Endothelial cell of umbilical vein (primary cell): ENCODE data around the gene MEGF11. TPM values are rescaled to one million over a fixed set of nuclear protein-coding genes. Genes with fewer than 3 reads are reported as not detected.

Experiments
- BruUV-seq: library from RNA; stranded (reverse); fragments of 400-500 nt; replicated peaks from 2 replicates; lab custom pipeline; 2021; lab: Mats Ljungman, UMichigan
- CTCF ChIA-PET: fragments of 300-600, 350-600 bp; sonication (Branson Sonifier 250); formaldehyde crosslinking; loops from one replicate; lab custom pipeline; 2021; ENCODE audit warnings: antibody characterized with exemption, inconsistent platforms; lab: Charles Lee
- POLR2A ChIA-PET: fragments of 300-600, 350-600 bp; sonication (Branson Sonifier 250); formaldehyde crosslinking; loops from one replicate; lab custom pipeline; 2021; ENCODE audit warnings: antibody characterized with exemption, inconsistent platforms; lab: Charles Lee
- DNase-seq: peaks from one replicate; pipeline ENCODE4 v3.0.0-alpha.2; 2011; ENCODE audit warnings: low read depth, low spot score
- FAIRE-seq: peaks from 2 replicates; lab custom pipeline; 2011; peaks lifted over from hg19 to GRCh38; lab: Jason Lieb, UNC
- H2AFZ ChIP-seq: 2 replicates; pipeline ENCODE4 v1.6.0; 2012; ENCODE audit warnings: low read depth, low read length, control low read depth, inconsistent platforms
- H3K27ac ChIP-seq: 2 replicates; pipeline ENCODE4 v1.5.1; 2011; ENCODE audit warnings: low read depth, mild to moderate bottlenecking, control low read depth, low read length, moderate library complexity; ENCODE audit not compliant: insufficient read depth
- H3K27me3 ChIP-seq, 2 experiments: 2 replicates each; pipeline versions ENCODE4 v1.6.0 to v1.6.1; 2011; ENCODE audit warnings: low read length in 2 of 2, mixed read lengths in 1 of 2; ENCODE audit not compliant: control insufficient read depth in 2 of 2, insufficient read depth in 2 of 2
- H3K36me3 ChIP-seq, 2 experiments: 2 replicates in 1 of 2; 3 replicates in 1 of 2; pipeline ENCODE4 v1.5.1; 2011; ENCODE audit warnings: low read length in 2 of 2, mild to moderate bottlenecking in 1 of 2, moderate library complexity in 1 of 2; ENCODE audit not compliant: control insufficient read depth in 2 of 2, insufficient read depth in 2 of 2; ENCODE audit errors: extremely low read depth in 1 of 2
- H3K4me1 ChIP-seq: 3 replicates; pipeline ENCODE4 v1.5.1; 2011; ENCODE audit warnings: mild to moderate bottlenecking, low read length; ENCODE audit not compliant: control insufficient read depth, insufficient read depth; ENCODE audit errors: extremely low read depth
- H3K4me2 ChIP-seq: 2 replicates; pipeline ENCODE4 v1.6.1; 2011; ENCODE audit warnings: low read length, control low read depth, mixed read lengths; ENCODE audit not compliant: insufficient read depth
- H3K4me3 ChIP-seq, 3 experiments: fragments of 200-600 bp in 1 of 3; sonication (generic), shearing (Covaris generic) in 1 of 3; replicated peaks in 1 of 3; 2 replicates each; pipeline ENCODE4 v1.5.1; 2011 to 2016; ENCODE audit warnings: control low read depth in 3 of 3, low read length in 3 of 3, mild to moderate bottlenecking in 2 of 3, inconsistent platforms in 1 of 3, low read depth in 1 of 3, moderate library complexity in 1 of 3; ENCODE audit not compliant: insufficient read depth in 1 of 3
- H3K79me2 ChIP-seq: 2 replicates; pipeline ENCODE4 v1.6.0; 2012; ENCODE audit warnings: low read length, inconsistent platforms; ENCODE audit not compliant: control insufficient read depth, insufficient read depth
- H3K9ac ChIP-seq: replicated peaks from 2 replicates; pipeline ENCODE3; 2011; ENCODE audit warnings: low read length, control low read depth; ENCODE audit not compliant: insufficient read depth; ENCODE audit errors: extremely low read depth
- H3K9me1 ChIP-seq: replicated peaks from 3 replicates; pipeline ENCODE4 v1.6.0; 2011; ENCODE audit warnings: mild to moderate bottlenecking, low read length; ENCODE audit not compliant: control insufficient read depth, insufficient read depth; ENCODE audit errors: extremely low read depth
- H3K9me3 ChIP-seq: replicated peaks from 2 replicates; pipeline ENCODE4 v1.5.1; 2012; ENCODE audit warnings: low read length, inconsistent platforms; ENCODE audit not compliant: control insufficient read depth, insufficient read depth
- H4K20me1 ChIP-seq: replicated peaks from 2 replicates; pipeline ENCODE3; 2011; ENCODE audit warnings: mild to moderate bottlenecking, low read length; ENCODE audit not compliant: control insufficient read depth, insufficient read depth; ENCODE audit errors: extremely low read depth
- CTCF ChIP-seq, 2 donors: IDR thresholded peaks; 1 replicate in 1 of 2; 2 replicates in 1 of 2; pipeline ENCODE4 v1.5.1; 2011; ENCODE audit warnings: low read length in 2 of 2, mild to moderate bottlenecking in 2 of 2, moderate library complexity in 2 of 2, control low read depth in 1 of 2, inconsistent platforms in 1 of 2, low read depth in 1 of 2; ENCODE audit not compliant: insufficient read depth in 1 of 2; ENCODE audit errors: extremely low read depth in 1 of 2
- EZH2 ChIP-seq: IDR thresholded peaks from 2 replicates; pipeline ENCODE4 v1.6.1; 2012; ENCODE audit warnings: borderline replicate concordance, low read depth, mild to moderate bottlenecking, moderate library complexity, low read length, inconsistent platforms; ENCODE audit not compliant: severe bottlenecking
- FOS ChIP-seq: IDR thresholded peaks from 2 replicates; pipeline ENCODE4 v1.6.1; 2011; ENCODE audit warnings: mild to moderate bottlenecking, low read length, moderate library complexity, borderline replicate concordance; ENCODE audit not compliant: insufficient read depth
- GATA2 ChIP-seq: IDR thresholded peaks from 2 replicates; pipeline ENCODE4 v1.7.0; 2011; ENCODE audit warnings: low read depth, mild to moderate bottlenecking, moderate library complexity, mixed read lengths, low read length; ENCODE audit not compliant: insufficient read length, insufficient read depth
- JUN ChIP-seq: IDR thresholded peaks from 2 replicates; pipeline ENCODE4 v1.6.1; 2011; ENCODE audit warnings: borderline replicate concordance, low read depth; ENCODE audit not compliant: insufficient read length, insufficient read depth
- MAX ChIP-seq: IDR thresholded peaks from 2 replicates; pipeline ENCODE4 v1.6.1; 2011; ENCODE audit not compliant: insufficient read depth, insufficient read length
- MYC ChIP-seq: IDR thresholded peaks from one replicate; pipeline ENCODE4 v1.6.1; 2011; ENCODE audit warnings: mild to moderate bottlenecking, low read depth, low read length
- POLR2A ChIP-seq: IDR thresholded peaks from 2 replicates; pipeline ENCODE4 v1.6.1; 2012; ENCODE audit warnings: low read depth, mild to moderate bottlenecking, control low read depth, low read length
- POLR2AphosphoS5 ChIP-seq: IDR thresholded peaks from 2 replicates; pipeline ENCODE4 v1.6.1; 2012; ENCODE audit warnings: low read depth, mild to moderate bottlenecking, control low read depth, low read length, moderate library complexity; ENCODE audit not compliant: insufficient read depth
- dilution Hi-C: fragments of 300-500 bp; cut with MboI; formaldehyde crosslinking; loops from one replicate; pipeline ENCODE4 v1.15.0; 2019; ENCODE audit warnings: low sequenced_read_pairs; ENCODE audit not compliant: extremely low pct_ligation_motif_present
- intact Hi-C: fragments of 100-400 bp; cut with micrococcal nuclease; formaldehyde crosslinking; loops from one replicate; pipeline ENCODE4 v1.10.0; 2022
- polyA plus RNA-seq, 4 experiments: library from polyadenylated mRNA; depleted of rRNA in 3 of 4; stranded (reverse) in 3 of 4; unstranded in 1 of 4; fragments of >200 nt; gene quantifications; 2 replicates each; pipeline versions ENCODE4 v1.2.1 to v1.2.3, GENCODE V29; 2011 to 2012; ENCODE audit warnings: missing spikeins in 1 of 4
- total RNA-seq: library from RNA; stranded (reverse); gene quantifications from 2 replicates; pipeline ENCODE4 v1.2.3, GENCODE V29; 2021

Gene MEGF11
- total and polyA plus RNA-seq, 2 donors (not counting 3 experiments of a cell fraction or from before 2014, with no cell fraction given) = not detected

DNA sequence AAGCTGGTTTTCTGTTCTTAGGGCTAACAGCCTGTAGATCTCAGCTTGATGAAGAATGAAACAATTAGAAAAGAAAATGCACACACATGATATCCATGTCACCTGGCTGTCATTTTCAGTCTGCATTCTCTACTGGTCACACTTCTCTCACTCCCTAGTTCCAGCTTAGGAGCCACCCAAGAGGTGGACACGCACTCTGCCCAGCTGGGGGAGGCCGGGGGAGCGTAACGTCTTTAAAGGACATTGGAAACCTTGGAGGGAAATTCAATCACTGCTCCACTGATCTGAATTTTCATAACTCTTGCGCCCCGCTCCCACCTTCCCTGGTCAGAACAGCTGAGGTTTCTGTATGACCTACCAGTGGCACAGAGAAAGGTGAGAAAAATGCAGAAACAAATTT lies 304.5 kb downstream of the MEGF11 start:
- Histone ChIP-seq H3K4me3 (no peak overlapping the region), H3K36me3 (no peaks in the 10 kb centered on the region), H3K9ac (no peak overlapping the region), H3K9me3 (no peaks in the 10 kb centered on the region), H3K9me1 (no peaks in the 10 kb centered on the region), H3K27me3 (peaks cover 0 to 3% of the 10 kb centered on the region in 2 experiments), H3K79me2 (no peaks in the 10 kb centered on the region), H3K4me1 (no peaks in the 10 kb centered on the region), H3K4me2 (no peak overlapping the region), H3K27ac (no peak overlapping the region), H2AFZ (no peak overlapping the region), H4K20me1 (no peaks in the 10 kb centered on the region)
- intact Hi-C loops = loop anchor here (10.0 kb wide), 1 partner anchor 314 kb away; no protein-coding TSS in a partner anchor
- no TSS peak for BruUV-seq
- POLR2A ChIA-PET = no interaction called here
- DNase-seq = no peak
- TF ChIP-seq CTCF (IDR thresholded peaks at IDR 0.05; ENCODE audit: extremely low read depth in 1 of 2, insufficient read depth in 1 of 2, low read depth in 1 of 2, low read length in 2 of 2) (no peak), POLR2A (no peak), EZH2 (no peak), GATA2 (no peak), JUN (no peak), MYC (no peak), POLR2AphosphoS5 (no peak), FOS (no peak), MAX (no peak)
- dilution Hi-C loops = no loop called here
- FAIRE-seq = no peak
- CTCF ChIA-PET = no interaction called here
